Subcutaneous preadipocyte (primary cell): Measurements from ENCODE around the gene KLK13. TPM values are rescaled to one million over a fixed set of nuclear protein-coding genes. Genes with fewer than 3 reads are reported as not detected.

Source experiments
- total RNA-seq: library from RNA; depleted of rRNA; stranded (reverse); fragments of >200 nt; gene quantifications from 2 replicates; pipeline ENCODE4 v1.2.3, GENCODE V29; 2012

The KLK13 gene, protein sequence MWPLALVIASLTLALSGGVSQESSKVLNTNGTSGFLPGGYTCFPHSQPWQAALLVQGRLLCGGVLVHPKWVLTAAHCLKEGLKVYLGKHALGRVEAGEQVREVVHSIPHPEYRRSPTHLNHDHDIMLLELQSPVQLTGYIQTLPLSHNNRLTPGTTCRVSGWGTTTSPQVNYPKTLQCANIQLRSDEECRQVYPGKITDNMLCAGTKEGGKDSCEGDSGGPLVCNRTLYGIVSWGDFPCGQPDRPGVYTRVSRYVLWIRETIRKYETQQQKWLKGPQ
- total RNA-seq: not detected in 2 replicates

DNA sequence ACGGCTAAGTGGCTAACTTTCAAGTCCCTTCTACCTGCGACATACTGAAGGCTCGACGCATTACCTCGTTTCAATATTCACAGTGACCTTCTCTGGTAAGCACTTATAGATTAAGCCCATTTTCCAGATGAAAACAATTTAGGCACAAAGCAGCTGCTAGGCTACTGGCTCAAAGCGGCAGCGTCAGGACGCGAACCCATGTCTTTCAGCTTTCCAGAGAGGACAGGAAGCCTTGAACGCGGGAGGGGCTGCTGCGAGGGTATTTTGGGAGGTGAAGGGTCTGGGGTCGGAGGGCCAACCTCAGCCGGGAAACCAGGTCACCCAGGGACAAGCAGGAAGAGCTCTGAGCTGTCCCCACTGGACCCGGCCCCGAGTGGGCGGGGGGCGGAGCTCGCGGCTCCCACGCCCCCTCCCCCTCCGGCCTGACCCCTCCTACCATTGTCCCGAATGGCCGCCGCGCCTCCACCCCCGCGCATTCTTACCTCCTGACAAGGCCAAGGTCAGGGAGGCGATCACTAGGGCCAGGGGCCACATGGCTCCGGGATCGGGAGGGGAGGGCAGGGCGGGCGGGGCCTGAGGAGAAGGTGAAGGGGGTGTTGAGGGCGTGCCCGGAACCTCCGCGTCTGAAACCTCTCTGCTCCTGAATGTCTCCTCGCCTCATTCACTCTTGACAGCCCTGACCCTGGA, at the start of gene KLK13:
TSS of gene KLK13 (minus strand) at position 559 of the 687 bp plus-strand sequence. CDS start at position 534, 25 bp downstream.

DNA sequence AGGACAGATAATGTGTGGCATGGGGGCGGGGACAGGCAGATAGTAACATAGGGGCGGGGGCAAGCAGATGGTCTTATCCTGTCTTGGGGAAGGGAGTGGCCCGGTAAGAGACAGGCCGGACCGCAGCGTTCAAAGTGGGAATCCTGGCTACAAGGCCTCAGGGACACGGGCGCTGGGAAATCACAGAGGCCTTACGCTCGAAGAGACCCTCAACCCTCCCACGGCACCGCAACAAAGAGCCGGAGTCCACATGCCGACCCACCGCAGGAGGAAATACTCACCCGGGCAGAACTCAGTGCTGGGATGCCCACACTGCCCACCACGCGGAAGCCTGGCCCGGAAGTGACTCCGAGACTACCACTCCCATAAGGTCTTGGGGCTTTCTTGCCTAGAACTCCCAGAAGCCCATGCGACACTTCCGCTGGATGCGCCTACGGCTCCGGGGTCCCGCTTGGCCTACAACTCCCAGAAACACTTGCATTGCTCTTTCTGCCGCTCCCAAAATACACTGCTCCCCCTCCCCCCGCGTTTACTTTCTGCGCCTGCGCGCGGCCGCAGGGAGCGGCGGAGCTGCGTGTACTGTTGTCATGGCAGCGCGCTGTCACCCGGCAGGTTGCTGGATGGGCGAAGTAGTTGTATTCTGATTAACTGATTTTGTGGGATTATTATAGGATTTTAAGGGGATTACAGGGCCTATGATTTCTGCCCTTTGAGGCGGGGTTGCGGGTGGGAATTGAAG, 43.3 kb upstream of the KLK13 start, which contains the start of gene CTU1:
TSS of gene CTU1 (minus strand) at position 344 of the 739 bp plus-strand sequence. CDS start 3,840 bp downstream, outside the sequence.

DNA sequence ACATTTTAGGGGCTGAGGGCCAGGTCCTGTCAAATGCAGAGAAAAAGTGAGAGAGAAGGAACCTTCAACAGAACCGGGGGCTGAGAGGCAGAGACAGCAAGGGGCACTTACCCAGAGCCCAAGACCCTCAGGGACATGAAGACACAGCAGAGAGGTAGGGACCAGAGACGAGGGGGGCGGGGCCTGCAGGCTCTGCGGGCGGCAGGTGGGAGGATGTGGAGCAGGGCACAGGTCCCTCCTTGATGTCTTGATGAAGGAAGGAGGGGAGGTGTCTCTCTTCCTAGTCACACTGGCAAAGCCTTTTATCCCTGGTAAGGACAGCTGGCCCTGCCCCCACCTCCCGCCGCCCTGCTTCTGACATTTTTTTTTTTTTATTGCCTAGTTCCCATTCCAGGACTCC, 17.7 kb upstream of the KLK13 start, which contains the start of gene KLK14:
TSS of gene KLK14 (minus strand) at position 277 of the 400 bp plus-strand sequence. CDS start at position 4, 273 bp downstream.

DNA sequence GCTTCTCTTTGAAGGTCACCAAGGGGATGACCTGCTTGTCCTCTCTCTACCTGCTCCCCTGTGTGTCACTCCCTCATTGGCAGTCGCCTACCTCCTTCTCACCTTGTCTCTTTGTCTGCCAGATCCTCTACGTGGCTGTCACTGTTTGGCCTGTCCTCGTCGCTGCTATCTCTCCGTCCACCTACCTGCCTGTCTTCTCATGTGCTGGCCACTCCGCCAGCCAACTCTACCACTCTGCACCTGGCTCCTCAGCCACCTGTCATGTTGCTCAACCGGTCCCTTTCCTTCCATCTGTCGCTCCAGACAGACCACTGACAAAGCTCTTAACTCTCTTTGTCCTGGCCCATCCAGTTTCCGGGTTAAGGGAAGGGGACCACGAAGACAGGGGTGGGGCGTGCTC, 30.2 kb downstream of the KLK13 start, which contains the start of gene KLK12:
TSS of gene KLK12 (minus strand) at position 299 of the 400 bp plus-strand sequence. CDS start 381 bp downstream, outside the sequence.

DNA sequence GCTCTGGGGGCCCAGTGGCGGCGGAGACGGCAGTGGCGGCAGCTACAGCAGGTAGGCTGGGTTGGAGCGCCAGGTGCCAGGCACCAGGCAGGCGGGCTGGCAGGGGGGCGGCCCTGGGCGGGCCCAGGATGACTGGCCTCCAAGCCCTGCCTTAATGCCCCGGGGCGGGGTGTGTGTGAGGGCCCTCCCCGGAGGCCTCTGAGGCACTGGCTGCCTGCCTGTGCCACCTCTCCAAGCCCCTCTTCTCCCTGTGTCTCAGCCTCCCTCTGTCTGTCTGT, 38.4 kb downstream of the KLK13 start, which contains the start of gene KLK11:
TSS of gene KLK11 (minus strand) at position 63 of the 278 bp plus-strand sequence. CDS start 985 bp downstream, outside the sequence.

DNA sequence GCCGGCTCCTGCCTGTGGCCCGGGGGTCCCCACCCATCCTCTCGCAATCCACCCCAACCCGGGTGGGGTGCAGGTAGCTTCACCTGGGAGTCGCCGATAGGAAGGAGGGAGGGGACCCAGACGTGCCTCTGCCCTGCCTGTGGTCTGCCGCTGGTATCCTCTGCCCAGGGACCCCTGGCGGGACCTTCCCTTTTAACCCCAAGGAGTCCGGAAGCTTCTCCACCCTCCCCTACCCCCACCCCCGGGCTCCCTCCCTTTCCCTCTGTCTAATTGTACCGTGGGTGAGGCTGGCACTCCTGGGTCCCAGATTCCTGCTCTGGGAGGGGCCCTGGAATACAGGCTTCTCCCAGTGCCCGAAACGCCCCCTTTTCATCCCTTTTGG, 45.4 kb downstream of the KLK13 start, which contains the start of gene KLK10:
TSS of gene KLK10 (minus strand) at position 166 of the 382 bp plus-strand sequence. CDS start 579 bp downstream, outside the sequence.

Other genes starting within 250 kb of the KLK13 start
- 0.37 TPM in 1 of 2 replicates, not detected in the other for gene KLK1, start 241.3 kb downstream of the KLK13 start, total RNA-seq
- not detected in 2 replicates for gene KLK15, start 231.5 kb downstream of the KLK13 start, total RNA-seq
- not detected in 2 replicates for gene KLK3, start 210.2 kb downstream of the KLK13 start, total RNA-seq
- 0.37 TPM in 1 of 2 replicates, not detected in the other for gene KLK2, start 191.7 kb downstream of the KLK13 start, total RNA-seq
- gene KLK4, start 153.7 kb downstream of the KLK13 start, total RNA-seq: not detected in 2 replicates
- gene KLK5, start 112.1 kb downstream of the KLK13 start, total RNA-seq: not detected in 2 replicates
- gene KLK6, start 95.5 kb downstream of the KLK13 start, total RNA-seq: not detected in 2 replicates
- gene KLK7, start 81.2 kb downstream of the KLK13 start, total RNA-seq: not detected in 2 replicates
- not detected in 2 replicates for gene KLK8, start 63.5 kb downstream of the KLK13 start, total RNA-seq
- not detected in 2 replicates for gene KLK10, start 45.4 kb downstream of the KLK13 start, total RNA-seq
- not detected in 2 replicates for gene KLK11, start 38.5 kb downstream of the KLK13 start, total RNA-seq
- not detected in 2 replicates for gene KLK12, start 30.1 kb downstream of the KLK13 start, total RNA-seq
- not detected in 2 replicates for gene KLK14, start 17.8 kb upstream of the KLK13 start, total RNA-seq
- 7.6 and 7.7 TPM in 2 replicates for gene CTU1, start 43.3 kb upstream of the KLK13 start, total RNA-seq
- gene SIGLEC9, start 59.8 kb upstream of the KLK13 start, total RNA-seq: under 0.01 TPM in 1 of 2 replicates, not detected in the other
- gene SIGLEC7, start 77.2 kb upstream of the KLK13 start, total RNA-seq: not detected in 2 replicates
- not detected in 2 replicates for gene CD33, start 160.0 kb upstream of the KLK13 start, total RNA-seq
- gene SIGLECL1, start 186.0 kb upstream of the KLK13 start, total RNA-seq: not detected in 2 replicates
- gene IGLON5, start 246.6 kb upstream of the KLK13 start, total RNA-seq: not detected in 2 replicates